Measurements from ENCODE around the gene TMEM248.

- TF ChIP-seq CTCF (IDR thresholded peaks at IDR 0.05; ENCODE audit: poor library complexity, severe bottlenecking): no peak
- no peak for TF ChIP-seq EP300 (conservative IDR thresholded peaks at IDR 0.05; ENCODE audit: poor library complexity, severe bottlenecking)
- no peak for TF ChIP-seq EZH2 (IDR thresholded peaks at IDR 0.05; ENCODE audit: borderline replicate concordance, insufficient read depth, low read length, poor library complexity, severe bottlenecking)
- no peak for TF ChIP-seq REST (IDR thresholded peaks at IDR 0.05; ENCODE audit: borderline replicate concordance)
- TF ChIP-seq POLR2AphosphoS5 (IDR thresholded peaks at IDR 0.05): no peak
- TF ChIP-seq TAF1 (IDR thresholded peaks at IDR 0.05; ENCODE audit: low read depth): no peak
- no peak for TF ChIP-seq MXI1 (conservative IDR thresholded peaks at IDR 0.05; ENCODE audit: poor library complexity, severe bottlenecking)
Observed at GRCh38 chr7:66913118-66914037, 7.6 kb upstream of the TMEM248 start.
